ENCODE data around the gene OR2AG2.

Gene OR2AG2

GRCh38 chr11:6737872-6738466 is 33.8 kb downstream of the OR2AG2 start:
- DNase-seq = no peak

- no peak for DNase-seq
Measured at GRCh38 chr11:6736495-6737121, 35.2 kb downstream of the OR2AG2 start.

GRCh38 chr11:6735306-6735705 is 36.5 kb downstream of the OR2AG2 start:
- no peak for DNase-seq

GRCh38 chr11:6734616-6735015 is 37.2 kb downstream of the OR2AG2 start:
- no peak for DNase-seq

GRCh38 chr11:6733326-6734275 is 38.2 kb downstream of the OR2AG2 start:
- no peak for DNase-seq

GRCh38 chr11:6727971-6728760 is 43.6 kb downstream of the OR2AG2 start:
- no peak for DNase-seq

GRCh38 chr11:6725386-6725896 is 46.3 kb downstream of the OR2AG2 start:
- DNase-seq = no peak

GRCh38 chr11:6724013-6724412 is 47.8 kb downstream of the OR2AG2 start:
- DNase-seq = no peak

GRCh38 chr11:6721343-6721742 is 50.4 kb downstream of the OR2AG2 start:
- DNase-seq = no peak

- no peak for DNase-seq
Measured at GRCh38 chr11:6719576-6719975, 52.2 kb downstream of the OR2AG2 start.

- DNase-seq = no peak
Measured at GRCh38 chr11:6717426-6717825, 54.4 kb downstream of the OR2AG2 start.

Measured in NCI-H774 (cell line).